GM19238 (cell line): ENCODE data around the gene COPB1.

Experiments used
- DNase-seq: peaks from one replicate; pipeline ENCODE4 v3.0.0; 2011; ENCODE audit warnings: low spot score; ENCODE audit not compliant: insufficient read length

Gene COPB1

GRCh38 chr11:14518820-14519219 is 19.2 kb upstream of the COPB1 start:
- no peak for DNase-seq

- no peak for DNase-seq
Observed at GRCh38 chr11:14513800-14514199, 14.2 kb upstream of the COPB1 start.

GRCh38 chr11:14506532-14506931 is 6.9 kb upstream of the COPB1 start:
- no peak for DNase-seq

- DNase-seq: no peak
Observed at GRCh38 chr11:14503023-14503422, 3.4 kb upstream of the COPB1 start.

GRCh38 chr11:14502039-14502438 is 2.4 kb upstream of the COPB1 start:
- no peak for DNase-seq

GRCh38 chr11:14500181-14500651 is 605 bp upstream of the COPB1 start:
- DNase-seq: peak; percentile 22

- DNase-seq: peak; percentile 12
Observed at GRCh38 chr11:14499178-14499559, 442 bp downstream of the COPB1 start.

GRCh38 chr11:14480716-14481115 is 18.9 kb downstream of the COPB1 start:
- DNase-seq: no peak

- no peak for DNase-seq
Observed at GRCh38 chr11:14471127-14471526, 28.5 kb downstream of the COPB1 start.

GRCh38 chr11:14463623-14464022 is 36.0 kb downstream of the COPB1 start:
- no peak for DNase-seq

- no peak for DNase-seq
Observed at GRCh38 chr11:14460147-14460546, 39.5 kb downstream of the COPB1 start.

GRCh38 chr11:14458377-14458776 is 41.2 kb downstream of the COPB1 start:
- DNase-seq: no peak

GRCh38 chr11:14455648-14456430 is 43.8 kb downstream of the COPB1 start:
- no peak for DNase-seq

- DNase-seq: no peak
Observed at GRCh38 chr11:14454861-14455632, 44.6 kb downstream of the COPB1 start.

GRCh38 chr11:14451825-14452224 is 47.8 kb downstream of the COPB1 start:
- no peak for DNase-seq

GRCh38 chr11:14449302-14449714 is 50.3 kb downstream of the COPB1 start:
- no peak for DNase-seq

- no peak for DNase-seq
Observed at GRCh38 chr11:14448240-14448639, 51.4 kb downstream of the COPB1 start.

- no peak for DNase-seq
Observed at GRCh38 chr11:14446701-14447169, 52.9 kb downstream of the COPB1 start.

GRCh38 chr11:14445542-14446530 is 53.8 kb downstream of the COPB1 start:
- DNase-seq: no peak

- DNase-seq: no peak
Observed at GRCh38 chr11:14444441-14445189, 55.0 kb downstream of the COPB1 start.

- no peak for DNase-seq
Observed at GRCh38 chr11:14443638-14444037, 56.0 kb downstream of the COPB1 start.
